ENCODE data around the gene SLC29A1. TPM values are rescaled to one million over a fixed set of nuclear protein-coding genes. Genes with fewer than 3 reads are reported as not detected.
A peak's percentile ranks its signal among the peaks of the same experiment; 100 is the strongest.

Gene SLC29A1
- total and polyA plus RNA-seq, 11 donors, result 48.0 to 319 (median 131) TPM

DNA sequence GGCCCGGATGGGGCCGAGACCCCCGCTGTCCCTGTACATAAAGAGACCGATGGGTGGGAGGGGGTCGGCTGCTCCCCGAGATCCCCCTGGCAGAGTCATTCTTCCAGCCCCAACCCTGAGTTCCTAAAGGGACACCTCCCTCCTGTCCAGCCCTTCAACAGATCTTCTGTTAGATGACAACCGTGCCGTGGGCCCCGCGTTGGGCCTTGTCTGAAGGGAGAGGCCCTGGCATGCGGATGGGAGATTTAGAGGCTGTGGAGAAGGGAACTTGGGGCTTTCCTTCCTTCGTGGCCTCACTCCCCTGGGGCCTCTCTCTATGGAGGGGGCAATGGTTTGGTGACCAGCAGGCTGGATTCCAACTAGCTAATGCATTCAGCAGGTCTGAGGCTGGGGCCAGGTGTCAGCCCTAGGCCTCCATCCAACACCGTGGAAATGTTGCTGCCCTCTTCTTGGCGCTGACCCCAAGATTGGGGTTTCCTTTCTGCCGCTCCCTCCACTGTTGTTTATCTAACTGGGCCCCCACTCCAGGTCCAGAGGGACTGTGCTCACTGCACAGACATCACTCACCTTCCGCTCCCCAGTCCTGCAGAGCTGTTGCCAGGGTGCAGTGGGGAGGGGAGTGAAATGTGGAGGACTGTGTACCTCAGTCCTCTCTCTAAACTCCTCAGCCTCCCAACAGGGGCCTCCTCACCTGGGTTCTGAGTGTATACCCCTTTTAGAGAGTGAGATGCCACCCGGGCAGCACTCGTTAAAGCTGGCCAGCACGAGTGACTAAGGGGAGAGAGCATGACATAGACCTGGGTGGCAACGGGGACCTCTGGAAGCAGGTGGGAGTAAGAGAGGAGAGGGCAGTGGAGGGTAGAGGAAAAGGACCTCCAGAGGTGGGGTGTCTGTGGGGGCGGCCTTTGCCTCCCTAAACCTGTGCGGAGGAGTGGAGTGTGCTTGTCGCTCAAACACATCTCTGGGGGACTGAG is 53.6 kb downstream of the SLC29A1 start:
- no peaks in the 10 kb centered on the region for H3K36me3 ChIP-seq
- no peak for TF ChIP-seq POLR2A (IDR thresholded peaks at IDR 0.05)
- TF ChIP-seq, protein P1, sequence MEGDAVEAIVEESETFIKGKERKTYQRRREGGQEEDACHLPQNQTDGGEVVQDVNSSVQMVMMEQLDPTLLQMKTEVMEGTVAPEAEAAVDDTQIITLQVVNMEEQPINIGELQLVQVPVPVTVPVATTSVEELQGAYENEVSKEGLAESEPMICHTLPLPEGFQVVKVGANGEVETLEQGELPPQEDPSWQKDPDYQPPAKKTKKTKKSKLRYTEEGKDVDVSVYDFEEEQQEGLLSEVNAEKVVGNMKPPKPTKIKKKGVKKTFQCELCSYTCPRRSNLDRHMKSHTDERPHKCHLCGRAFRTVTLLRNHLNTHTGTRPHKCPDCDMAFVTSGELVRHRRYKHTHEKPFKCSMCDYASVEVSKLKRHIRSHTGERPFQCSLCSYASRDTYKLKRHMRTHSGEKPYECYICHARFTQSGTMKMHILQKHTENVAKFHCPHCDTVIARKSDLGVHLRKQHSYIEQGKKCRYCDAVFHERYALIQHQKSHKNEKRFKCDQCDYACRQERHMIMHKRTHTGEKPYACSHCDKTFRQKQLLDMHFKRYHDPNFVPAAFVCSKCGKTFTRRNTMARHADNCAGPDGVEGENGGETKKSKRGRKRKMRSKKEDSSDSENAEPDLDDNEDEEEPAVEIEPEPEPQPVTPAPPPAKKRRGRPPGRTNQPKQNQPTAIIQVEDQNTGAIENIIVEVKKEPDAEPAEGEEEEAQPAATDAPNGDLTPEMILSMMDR (IDR thresholded peaks at IDR 0.05), result no peak
- 77 to 84% (median 83%) methylated on average over 21 to 23 of the region's 23 CpGs for WGBS, 4 donors
- no peaks in the 10 kb centered on the region for H3K9me3 ChIP-seq
- peak overlapping the region in 2 of 12 donors; percentile 9 to 43 for H3K4me3 ChIP-seq
- no peak for DNase-seq
- peaks cover 14 to 67% (median 26%) of the 10 kb centered on the region in 9 donors for H3K27me3 ChIP-seq
- H3K27ac ChIP-seq, result no peak overlapping the region
- ATAC-seq, result no peak
- intact Hi-C loops (cut with DNase I), result no loop called here
- H3K4me1 ChIP-seq, result peaks cover 0 to 13% (median 5%) of the 10 kb centered on the region in 12 donors

DNA sequence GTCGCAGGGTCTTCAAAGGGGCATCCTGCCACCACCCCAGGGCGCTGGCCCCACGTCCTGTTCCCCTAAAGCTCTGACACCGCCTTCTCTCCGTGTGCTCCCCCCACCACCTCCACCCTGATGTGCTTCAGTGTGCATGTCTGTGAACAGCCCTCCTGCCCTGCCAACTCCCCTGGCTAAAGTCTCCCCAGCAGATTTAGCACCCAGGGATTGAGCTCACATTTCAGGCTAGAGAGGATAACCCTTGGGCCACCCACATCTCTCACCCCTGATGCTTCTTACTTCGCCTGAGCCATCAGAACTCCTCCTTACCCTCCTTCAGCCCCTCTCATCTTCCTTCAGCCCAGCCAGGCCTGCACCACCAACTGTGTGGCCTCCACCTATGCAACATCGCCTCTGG is 54.4 kb downstream of the SLC29A1 start:
- peaks cover 0 to 13% (median 5%) of the 10 kb centered on the region in 12 donors for H3K4me1 ChIP-seq
- WGBS, 4 donors, result 77 to 81% (median 79%) methylated on average over 7 of the region's 7 CpGs
- H3K4me3 ChIP-seq, result no peak overlapping the region
- no peaks in the 10 kb centered on the region for H3K36me3 ChIP-seq
- TF ChIP-seq POLR2A (IDR thresholded peaks at IDR 0.05), result no peak
- TF ChIP-seq, protein P1 (IDR thresholded peaks at IDR 0.05), result no peak
- ATAC-seq (no peak), DNase-seq (no peak)
- H3K27me3 ChIP-seq, result peaks cover 8 to 67% (median 21%) of the 10 kb centered on the region in 9 donors
- intact Hi-C loops (cut with DNase I), result no loop called here
- no peak overlapping the region for H3K27ac ChIP-seq
- no peaks in the 10 kb centered on the region for H3K9me3 ChIP-seq

DNA sequence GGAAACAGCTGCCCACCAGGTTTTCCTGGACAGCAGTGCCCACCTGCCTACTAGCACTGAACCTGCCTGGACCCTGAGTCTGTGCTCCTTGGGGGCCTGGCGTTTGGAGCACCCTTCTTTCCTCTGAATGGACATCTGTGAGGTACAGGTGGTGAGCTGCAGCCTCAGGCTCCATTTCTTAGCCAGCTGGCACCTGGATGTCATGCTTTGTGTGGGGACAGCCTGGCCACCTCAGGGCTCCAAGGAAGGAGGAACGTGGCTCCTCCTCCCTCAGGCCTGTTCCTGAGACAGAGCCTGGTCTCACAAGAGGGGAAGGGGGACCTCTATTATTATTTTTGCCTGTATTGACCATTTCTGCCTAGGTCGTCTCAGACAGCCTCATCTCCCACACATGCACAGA is 54.9 kb downstream of the SLC29A1 start:
- no peaks in the 10 kb centered on the region for H3K36me3 ChIP-seq
- TF ChIP-seq, protein P1 (IDR thresholded peaks at IDR 0.05), result no peak
- no peak for TF ChIP-seq POLR2A (IDR thresholded peaks at IDR 0.05)
- 63 to 78% (median 72%) methylated on average over 3 of the region's 3 CpGs for WGBS, 4 donors
- ATAC-seq (no peak), DNase-seq (no peak)
- no peaks in the 10 kb centered on the region for H3K9me3 ChIP-seq
- H3K27ac ChIP-seq, result no peak overlapping the region
- peaks cover 3 to 64% (median 21%) of the 10 kb centered on the region in 9 donors for H3K27me3 ChIP-seq
- peaks cover 0 to 13% (median 5%) of the 10 kb centered on the region in 12 donors for H3K4me1 ChIP-seq
- intact Hi-C loops (cut with DNase I), result no loop called here
- no peak overlapping the region for H3K4me3 ChIP-seq
